Ramos (cell line): Measurements from ENCODE around the gene PRKAG2.
"Not testable (repeated sequence)": the region's sequence is repeated elsewhere in the genome, so short reads cannot be mapped to it uniquely, and the experiment has no call there.

Experiments
- in situ Hi-C: fragments of 300-500 bp; cut with MboI; formaldehyde crosslinking; loops from one replicate; pipeline ENCODE4 v1.14.3; 2022; ENCODE audit warnings: low sequenced_read_pairs; ENCODE audit not compliant: unreplicated experiment

The PRKAG2 gene

GRCh38 chr7:151595702-151596350 is 281.1 kb downstream of the PRKAG2 start:
- in situ Hi-C loops = no loop called here

- in situ Hi-C loops = no loop called here
These were observed 283.9 kb downstream of the PRKAG2 start for GRCh38 chr7:151592868-151593486.

- in situ Hi-C loops = no loop called here
These were observed 284.6 kb downstream of the PRKAG2 start for GRCh38 chr7:151592330-151592729.

- in situ Hi-C loops = no loop called here
These were observed 285.0 kb downstream of the PRKAG2 start for GRCh38 chr7:151591866-151592265.

DNA sequence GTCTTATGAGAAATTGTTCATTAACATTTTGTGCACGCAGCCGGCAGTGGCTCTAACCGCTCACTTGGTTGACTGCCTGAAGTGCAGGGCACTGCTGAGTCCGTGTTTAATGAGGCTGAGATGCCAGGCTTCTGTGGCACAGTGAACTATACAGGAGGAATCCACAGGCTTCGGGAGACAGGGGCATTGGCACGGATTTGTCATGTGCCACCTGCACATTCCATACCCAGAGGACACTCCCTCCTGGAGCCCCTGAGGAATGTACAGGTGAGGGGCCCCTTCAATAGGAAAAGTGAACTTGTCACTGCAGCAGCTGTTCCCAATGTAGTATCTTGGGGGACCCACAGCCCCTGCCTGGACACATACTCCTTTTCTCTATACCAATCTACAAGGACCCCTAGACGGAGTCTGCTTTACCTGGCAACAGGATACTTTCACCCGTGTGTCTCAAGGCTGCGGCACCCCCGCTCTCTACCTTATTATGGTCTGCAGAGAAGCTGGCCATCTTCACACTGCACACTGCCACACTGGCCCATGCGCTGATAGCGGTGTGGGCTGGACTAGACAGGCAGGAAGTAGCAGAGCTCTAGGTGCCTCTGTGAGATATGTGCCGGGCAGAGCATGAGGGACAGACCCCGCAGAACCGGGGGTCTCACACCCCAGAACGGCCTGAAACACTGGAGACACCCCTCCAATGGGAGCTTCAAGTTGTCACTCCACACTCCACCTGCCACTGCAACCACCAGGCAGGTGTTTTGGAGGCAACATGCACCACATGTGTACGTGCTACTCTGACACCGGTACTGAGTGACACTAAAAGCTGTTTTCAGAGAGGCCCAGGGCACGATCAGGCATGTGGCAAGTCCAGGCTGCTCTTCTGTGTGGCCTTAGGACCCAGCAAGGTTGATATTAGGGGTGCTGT is 285.8 kb downstream of the PRKAG2 start:
- in situ Hi-C loops = no loop called here

DNA sequence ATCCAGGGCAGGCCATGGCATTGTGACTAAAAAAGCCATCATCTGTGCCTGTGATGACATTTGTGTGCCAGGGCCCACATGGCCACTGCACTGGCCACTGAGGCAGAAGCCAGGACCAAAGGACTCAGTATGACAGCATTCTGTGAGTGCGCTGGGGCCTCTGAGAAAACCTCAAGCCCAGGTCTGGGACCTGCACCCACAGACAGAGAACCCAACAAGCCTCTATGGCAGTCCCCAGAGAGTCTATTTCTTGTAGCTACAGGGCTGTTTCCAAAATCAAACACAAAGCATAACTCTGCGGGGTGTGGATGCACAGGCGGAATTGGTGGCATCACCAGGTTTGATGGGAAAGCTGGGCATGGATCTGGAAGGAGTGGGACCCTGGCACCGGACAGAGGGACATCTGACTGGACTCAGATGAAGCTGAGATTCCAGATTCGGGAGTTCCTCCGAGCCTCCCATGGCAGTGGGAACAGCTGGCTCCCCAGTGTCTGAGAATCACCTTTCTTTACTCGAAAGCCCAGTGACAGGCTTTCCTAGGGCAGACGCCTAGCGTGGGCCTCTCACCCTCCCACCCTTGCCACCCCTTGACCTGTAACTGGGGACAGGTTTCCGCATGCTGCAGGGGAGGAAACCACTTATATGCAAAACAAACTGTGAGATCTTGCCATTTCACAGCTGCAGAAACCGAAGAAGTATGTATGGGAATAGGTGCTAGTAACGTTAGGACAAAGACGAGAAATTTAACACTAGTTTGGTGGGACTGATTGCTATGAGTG is 286.7 kb downstream of the PRKAG2 start:
- in situ Hi-C loops = no loop called here

DNA sequence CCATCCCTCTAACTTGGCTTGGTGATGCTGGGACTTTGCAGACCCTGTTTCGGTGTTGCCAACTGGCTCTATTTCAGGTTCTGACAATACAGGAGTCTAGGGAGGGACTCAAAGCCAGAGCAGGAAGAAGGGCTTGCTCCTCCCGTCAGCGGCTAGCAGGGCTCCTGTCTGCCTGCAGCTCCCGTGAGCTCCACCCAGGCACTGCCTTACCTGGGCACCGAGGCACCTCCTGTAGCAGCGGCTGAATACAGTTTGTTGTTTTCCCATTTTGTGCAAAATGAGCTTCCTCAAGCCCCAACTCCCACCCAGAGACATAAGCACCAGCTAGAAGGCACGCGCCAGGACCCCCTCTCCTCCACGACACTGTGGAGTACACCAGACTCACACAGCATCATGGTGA is 287.9 kb downstream of the PRKAG2 start:
- in situ Hi-C loops = no loop called here

DNA sequence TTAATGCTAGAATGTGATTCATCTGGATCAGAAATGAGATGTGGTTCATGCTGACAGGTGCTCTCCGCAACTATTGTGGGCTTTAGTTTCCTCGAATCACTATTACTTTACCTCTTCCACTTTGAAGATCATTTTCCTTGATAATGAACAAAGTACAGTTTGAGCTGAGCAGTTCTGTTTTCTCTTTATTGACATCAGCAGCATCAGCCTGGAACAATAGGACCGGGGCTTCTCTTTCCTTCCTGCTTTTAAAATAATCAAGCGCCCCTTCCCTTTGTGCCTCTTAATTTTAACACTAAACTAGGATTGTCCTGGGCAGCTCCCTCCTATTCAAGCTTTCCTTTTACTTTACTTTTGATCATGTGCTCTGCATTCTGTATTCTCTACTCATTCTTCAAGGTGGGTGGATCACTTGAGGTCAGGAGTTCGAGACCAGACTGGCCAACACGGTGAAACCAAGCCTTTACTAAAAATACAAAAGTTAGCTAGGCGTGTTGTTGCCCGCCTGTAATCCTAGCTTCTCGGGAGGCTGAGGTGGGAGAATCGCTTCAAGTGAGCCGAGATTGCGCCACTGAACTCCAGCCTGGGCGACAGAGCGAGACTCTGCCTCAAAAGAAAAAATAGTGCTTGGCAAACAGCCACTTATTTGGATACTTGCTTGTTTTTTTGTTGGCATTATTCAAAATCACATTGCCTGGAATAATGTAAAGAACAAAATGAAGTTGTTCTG is 290.2 kb downstream of the PRKAG2 start:
- in situ Hi-C loops = no loop called here

GRCh38 chr7:151585744-151586393 is 291.0 kb downstream of the PRKAG2 start:
- in situ Hi-C loops = no loop called here

GRCh38 chr7:151581741-151582140 is 295.2 kb downstream of the PRKAG2 start:
- in situ Hi-C loops = no loop called here

DNA sequence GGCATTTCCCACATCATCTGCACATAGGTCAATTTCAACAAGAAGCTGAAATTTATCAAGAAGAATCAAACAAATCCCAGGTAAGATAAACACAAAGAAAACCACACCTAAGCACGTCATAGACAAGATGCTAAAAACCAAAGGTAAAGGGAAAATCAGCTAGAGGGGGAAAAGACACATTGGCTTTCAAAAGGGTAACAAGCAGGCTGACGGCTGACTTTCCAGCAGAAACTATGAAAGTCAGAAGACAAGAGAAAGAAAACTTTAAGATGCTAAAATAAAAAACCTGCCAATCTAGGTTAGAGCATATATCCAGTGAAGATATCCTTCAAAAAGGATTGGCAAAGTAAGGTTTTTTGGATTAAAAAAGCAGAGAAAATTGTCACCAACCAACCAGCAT is 297.3 kb downstream of the PRKAG2 start:
- in situ Hi-C loops = no loop called here

DNA sequence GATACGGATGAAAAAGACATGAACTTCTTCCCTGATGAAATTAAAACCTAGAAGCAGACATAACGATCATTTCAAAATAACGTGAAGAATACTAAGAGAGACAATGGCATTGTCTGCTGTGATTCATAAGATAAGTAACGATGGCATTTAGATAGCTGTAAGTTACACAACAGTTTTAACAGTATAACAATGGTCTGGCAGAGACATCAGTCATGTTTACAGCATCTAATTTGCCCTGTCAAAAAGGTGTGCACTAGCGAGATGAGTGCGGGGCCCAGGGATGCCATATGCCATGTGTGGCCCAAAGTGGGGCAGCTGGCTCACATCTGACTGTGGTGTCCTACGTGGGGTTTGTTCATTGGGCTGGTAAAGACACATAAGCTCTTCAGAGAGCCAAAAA is 301.5 kb downstream of the PRKAG2 start:
- in situ Hi-C loops = no loop called here

- in situ Hi-C loops = not testable (repeated sequence)
These were observed 303.9 kb downstream of the PRKAG2 start for GRCh38 chr7:151573046-151573445.

GRCh38 chr7:151572136-151572535 is 304.8 kb downstream of the PRKAG2 start:
- in situ Hi-C loops = no loop called here

DNA sequence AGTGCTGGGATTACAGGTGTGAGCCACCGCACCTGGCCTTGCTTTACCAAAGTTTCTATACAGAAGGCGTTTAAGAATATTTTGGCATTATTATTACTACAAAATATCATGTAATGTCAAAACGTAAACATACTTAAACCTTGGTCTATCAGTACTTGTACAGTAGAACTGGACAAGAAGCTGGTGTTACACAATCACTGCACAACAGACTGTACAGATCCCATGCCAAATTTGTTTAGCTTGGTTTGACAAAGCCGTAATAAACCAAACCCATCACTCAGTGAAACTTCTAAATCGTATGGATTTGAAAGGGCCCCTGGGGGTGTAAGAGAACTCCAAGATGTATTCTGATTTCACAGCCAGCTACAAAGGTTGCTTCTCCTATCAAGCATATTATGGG is 305.4 kb downstream of the PRKAG2 start:
- in situ Hi-C loops = no loop called here

DNA sequence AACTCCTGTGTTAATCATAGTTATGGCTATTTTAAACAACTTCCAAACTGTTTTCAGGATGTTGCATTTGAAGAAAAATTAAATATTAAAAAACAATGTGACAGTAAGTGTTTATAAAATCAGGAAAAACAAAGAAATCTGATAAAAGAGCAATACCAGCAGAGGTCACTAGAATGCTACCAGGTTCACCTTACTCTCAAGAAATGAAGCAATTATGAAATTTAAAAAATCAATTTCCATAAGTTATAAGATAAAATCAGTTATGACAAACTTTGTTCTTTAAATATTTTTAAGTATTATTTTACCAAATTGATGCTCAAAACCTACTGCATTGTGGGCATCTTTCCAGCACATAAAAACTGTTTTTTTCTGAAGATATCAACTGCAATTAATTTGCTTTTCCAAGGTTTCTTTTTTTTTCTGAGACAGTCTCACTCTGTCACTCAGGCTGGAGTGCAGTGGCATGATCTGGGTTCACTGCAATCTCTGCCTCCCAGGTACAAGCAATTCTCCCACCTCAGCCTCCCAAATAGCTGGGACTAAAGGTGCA is 306.5 kb downstream of the PRKAG2 start:
- in situ Hi-C loops = no loop called here

- in situ Hi-C loops = no loop called here
These were observed 307.7 kb downstream of the PRKAG2 start for GRCh38 chr7:151568956-151569940.

DNA sequence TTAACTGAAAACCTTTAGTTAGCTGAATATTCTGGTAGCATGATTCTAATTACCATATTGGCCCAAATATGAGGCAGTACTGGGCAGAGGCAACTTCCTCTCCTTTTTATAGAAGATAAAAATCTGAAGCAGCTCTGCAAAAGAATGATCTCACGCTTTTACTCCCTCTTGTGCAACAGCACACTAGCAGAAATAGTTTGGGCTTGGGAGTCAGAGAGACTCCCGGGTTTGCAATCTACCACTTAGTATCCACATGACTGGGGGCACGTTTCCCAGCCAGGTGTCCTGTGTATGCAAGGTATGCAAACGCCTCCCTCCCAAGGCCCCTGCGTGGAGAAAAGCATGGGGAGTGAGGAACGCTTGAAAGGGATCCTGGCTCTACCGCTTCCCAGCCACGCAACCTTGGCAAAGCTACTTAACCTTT is 310.0 kb downstream of the PRKAG2 start:
- in situ Hi-C loops = no loop called here
